HepG2 (cell line): Measurements from ENCODE around the gene SLC25A28. TPM values are rescaled to one million over a fixed set of nuclear protein-coding genes. Genes with fewer than 3 reads are reported as not detected.

ENCODE experiments used
- DBP ChIP-seq: sonication (generic); formaldehyde crosslinking; IDR thresholded peaks from 2 replicates; pipeline ENCODE4 v1.4.0; 2020; ENCODE audit warnings: missing genetic modification reagents; ENCODE audit errors: not compliant biosample characterization
- GABPA ChIP-seq, 2 experiments: IDR thresholded peaks; 2 replicates each; pipeline ENCODE4 v1.6.1; 2011 to 2016; ENCODE audit warnings: low read depth in 2 of 2, low read length in 1 of 2, missing biosample characterization in 1 of 2, missing genetic modification characterization in 1 of 2
- HNRNPL ChIP-seq: fragments of 200-400 bp; formaldehyde crosslinking; IDR thresholded peaks from 2 replicates; pipeline ENCODE4 v1.6.1; 2017; ENCODE audit warnings: mild to moderate bottlenecking, low read depth, low read length
- IRF1 ChIP-seq: sonication (generic); formaldehyde crosslinking; IDR thresholded peaks from 2 replicates; pipeline ENCODE4 v1.4.0; 2020; ENCODE audit warnings: low read depth, mild to moderate bottlenecking, missing genetic modification reagents
- KDM5B ChIP-seq: sonication (generic); formaldehyde crosslinking; IDR thresholded peaks from 2 replicates; pipeline ENCODE4 v1.4.0; 2020; ENCODE audit warnings: missing genetic modification reagents, mild to moderate bottlenecking, borderline replicate concordance
- KLF11 ChIP-seq: IDR thresholded peaks from 2 replicates; pipeline ENCODE4 v1.6.1; 2016; ENCODE audit warnings: missing compliant biosample characterization
- NR2F6 ChIP-seq, 2 experiments: IDR thresholded peaks; 2 replicates each; pipeline ENCODE4 v1.6.1; 2016; ENCODE audit warnings: antibody characterized with exemption in 1 of 2, mild to moderate bottlenecking in 1 of 2
- PRDM10 ChIP-seq: sonication (generic); formaldehyde crosslinking; IDR thresholded peaks from 2 replicates; pipeline ENCODE4 v1.4.0; 2020; ENCODE audit warnings: low read depth, missing genetic modification reagents
- YEATS4 ChIP-seq: sonication (generic); formaldehyde crosslinking; IDR thresholded peaks from 2 replicates; pipeline ENCODE4 v1.4.0; 2020; ENCODE audit warnings: missing genetic modification reagents, borderline replicate concordance
- ZBTB26 ChIP-seq: IDR thresholded peaks from 2 replicates; pipeline ENCODE4 v1.6.1; 2016; ENCODE audit warnings: missing compliant biosample characterization, missing genetic modification reagents, borderline replicate concordance
- ZBTB39 ChIP-seq: sonication (generic); formaldehyde crosslinking; IDR thresholded peaks from 2 replicates; pipeline ENCODE4 v1.5.0; 2020; ENCODE audit warnings: missing genetic modification reagents
- ZGPAT ChIP-seq: IDR thresholded peaks from 2 replicates; pipeline ENCODE4 v1.6.1; 2016; ENCODE audit warnings: mild to moderate bottlenecking
- ZMYM4 ChIP-seq: sonication (generic); formaldehyde crosslinking; IDR thresholded peaks from 2 replicates; pipeline ENCODE4 v1.8.1; 2023; ENCODE audit warnings: mild to moderate bottlenecking, missing genetic modification reagents
- ZNF274 ChIP-seq: sonication (generic); formaldehyde crosslinking; IDR thresholded peaks from 2 replicates; pipeline ENCODE4 v1.5.1; 2020; ENCODE audit warnings: mild to moderate bottlenecking, missing genetic modification reagents
- ZNF331 ChIP-seq: sonication (generic); formaldehyde crosslinking; IDR thresholded peaks from 2 replicates; pipeline ENCODE4 v1.4.0; 2020; ENCODE audit warnings: missing genetic modification reagents
- ZNF546 ChIP-seq: sonication (generic); formaldehyde crosslinking; conservative IDR thresholded peaks from 2 replicates; pipeline ENCODE4 v1.8.1; 2023; ENCODE audit warnings: mild to moderate bottlenecking, missing genetic modification reagents
- polyA plus RNA-seq, 8 experiments: library from polyadenylated mRNA; depleted of rRNA in 3 of 8; stranded (reverse) in 7 of 8; unstranded in 1 of 8; fragments of >200 nt; fragmentation: Illumina TruSeq in 4 of 8; extraction: Trizol in 4 of 8; gene quantifications; 2 replicates each; pipeline versions ENCODE4 v1.2.1 to v1.2.3, GENCODE V29; 2011 to 2016; ENCODE audit warnings: low read depth in 4 of 8, missing spikeins in 1 of 8, mixed read lengths in 1 of 8; ENCODE audit not compliant: insufficient read depth in 1 of 8
- total RNA-seq, 5 experiments: library from RNA; depleted of rRNA; stranded (reverse); fragments of >200 nt; fragmentation: Illumina TruSeq; extraction: Trizol; gene quantifications; 2 replicates each; pipeline ENCODE4 v1.2.3, GENCODE V29; 2016; ENCODE audit warnings: low read depth in 1 of 5

Gene SLC25A28
- total and polyA plus RNA-seq, 2 of the 13 experiments (the other 11 are each of a cell fraction or from before 2014, with no cell fraction given): 15.2 to 41.0 TPM

- TF ChIP-seq DBP (no peak), PRDM10 (CRISPR knock-in tag) (peak; percentile 56; the same call in 1 of the 2 replicates), HNRNPL (no peak; the same call in 1 of the 2 replicates), NR2F6 (IDR thresholded peaks at IDR 0.05) (0 out of 2 replicates have a peak, but pooled peaks have one; percentile 9), NR2F6 (CRISPR knock-in tag; IDR thresholded peaks at IDR 0.05) (peak; percentile 6; the same call in 1 of the 2 replicates), ZBTB26 (0 out of 2 replicates have a peak, but pooled peaks have one; percentile 49), KLF11 (CRISPR knock-in tag) (0 out of 2 replicates have a peak, but pooled peaks have one; percentile 59), ZNF546 (peak; percentile 78), YEATS4 (CRISPR knock-in tag) (peak; percentile 91), ZGPAT (peak; percentile 99), IRF1 (CRISPR knock-in tag) (no peak), ZBTB39 (CRISPR knock-in tag) (peak; percentile 85; the same call in 1 of the 2 replicates), KDM5B (CRISPR knock-in tag) (peak; percentile 97), ZMYM4 (CRISPR knock-in tag) (peak; percentile 82), ZNF274 (CRISPR knock-in tag) (peak; percentile 75), GABPA (IDR thresholded peaks at IDR 0.05; ENCODE audit: low read depth, low read length) (no peak), GABPA (CRISPR knock-in tag; IDR thresholded peaks at IDR 0.05; ENCODE audit: low read depth) (peak; percentile 37; the same call in 1 of the 2 replicates), ZNF331 (CRISPR knock-in tag) (peak; percentile 64; the same call in 1 of the 2 replicates)
Measured at GRCh38 chr10:99620711-99621453, 643 bp upstream of the SLC25A28 start (continued).
